Measurements from ENCODE around the gene TMC8. TPM values are rescaled to one million over a fixed set of nuclear protein-coding genes. Genes with fewer than 3 reads are reported as not detected.
"Not testable (repeated sequence)": the region's sequence is repeated elsewhere in the genome, so short reads cannot be mapped to it uniquely, and the experiment has no call there.

Gene TMC8, protein sequence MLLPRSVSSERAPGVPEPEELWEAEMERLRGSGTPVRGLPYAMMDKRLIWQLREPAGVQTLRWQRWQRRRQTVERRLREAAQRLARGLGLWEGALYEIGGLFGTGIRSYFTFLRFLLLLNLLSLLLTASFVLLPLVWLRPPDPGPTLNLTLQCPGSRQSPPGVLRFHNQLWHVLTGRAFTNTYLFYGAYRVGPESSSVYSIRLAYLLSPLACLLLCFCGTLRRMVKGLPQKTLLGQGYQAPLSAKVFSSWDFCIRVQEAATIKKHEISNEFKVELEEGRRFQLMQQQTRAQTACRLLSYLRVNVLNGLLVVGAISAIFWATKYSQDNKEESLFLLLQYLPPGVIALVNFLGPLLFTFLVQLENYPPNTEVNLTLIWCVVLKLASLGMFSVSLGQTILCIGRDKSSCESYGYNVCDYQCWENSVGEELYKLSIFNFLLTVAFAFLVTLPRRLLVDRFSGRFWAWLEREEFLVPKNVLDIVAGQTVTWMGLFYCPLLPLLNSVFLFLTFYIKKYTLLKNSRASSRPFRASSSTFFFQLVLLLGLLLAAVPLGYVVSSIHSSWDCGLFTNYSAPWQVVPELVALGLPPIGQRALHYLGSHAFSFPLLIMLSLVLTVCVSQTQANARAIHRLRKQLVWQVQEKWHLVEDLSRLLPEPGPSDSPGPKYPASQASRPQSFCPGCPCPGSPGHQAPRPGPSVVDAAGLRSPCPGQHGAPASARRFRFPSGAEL
- 26.6 TPM for total RNA-seq
- long read RNA-seq, full-length matches to known transcripts: 6 of 44 reads
- long read RNA-seq, partial matches to known transcripts: 7 of 44 reads
- long read RNA-seq, other reads (novel, unspliced or antisense): 31 of 44 reads

DNA sequence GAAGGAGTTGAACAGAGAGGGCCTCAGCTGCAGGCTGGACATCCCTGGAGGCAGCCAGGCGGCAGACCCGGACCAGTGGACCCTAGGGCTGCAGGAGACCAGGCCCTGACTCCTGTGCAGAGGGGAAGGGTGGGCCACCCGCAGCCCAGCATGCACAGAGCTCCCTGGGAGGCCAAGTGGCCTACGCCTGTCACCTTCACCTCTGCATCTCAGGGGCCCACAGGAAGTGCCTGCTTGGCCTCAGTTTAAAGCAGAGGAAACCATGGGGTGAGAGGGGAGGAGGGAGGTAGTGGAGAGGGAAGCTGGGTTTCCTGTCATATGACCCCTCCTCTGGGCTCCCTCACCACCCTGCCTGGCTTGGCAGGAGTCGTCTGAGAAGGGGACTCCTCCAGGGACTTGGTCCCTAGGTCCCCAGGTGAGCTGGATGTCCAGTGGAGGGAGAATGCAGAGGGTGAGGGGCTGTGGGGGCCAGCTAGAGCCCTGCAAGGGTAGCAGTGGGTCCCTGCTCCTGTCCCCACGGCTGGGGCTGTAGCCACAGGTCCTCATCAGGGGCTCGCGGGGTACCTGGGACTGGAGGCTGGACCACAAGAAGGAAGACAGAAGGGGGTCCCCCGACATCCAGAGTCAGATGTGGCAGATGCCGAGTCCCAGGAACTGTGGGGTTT, at the start of gene TMC8:
Gene TMC8 (plus strand): TSS at position 335 of the 665 bp plus-strand sequence. CDS start 818 bp downstream, outside the sequence.
- intact Hi-C loops (cut with DNase I): no loop called here
- H3K27ac ChIP-seq: peak within 1 kb of the TSS; percentile 86
- TF ChIP-seq, protein P1, sequence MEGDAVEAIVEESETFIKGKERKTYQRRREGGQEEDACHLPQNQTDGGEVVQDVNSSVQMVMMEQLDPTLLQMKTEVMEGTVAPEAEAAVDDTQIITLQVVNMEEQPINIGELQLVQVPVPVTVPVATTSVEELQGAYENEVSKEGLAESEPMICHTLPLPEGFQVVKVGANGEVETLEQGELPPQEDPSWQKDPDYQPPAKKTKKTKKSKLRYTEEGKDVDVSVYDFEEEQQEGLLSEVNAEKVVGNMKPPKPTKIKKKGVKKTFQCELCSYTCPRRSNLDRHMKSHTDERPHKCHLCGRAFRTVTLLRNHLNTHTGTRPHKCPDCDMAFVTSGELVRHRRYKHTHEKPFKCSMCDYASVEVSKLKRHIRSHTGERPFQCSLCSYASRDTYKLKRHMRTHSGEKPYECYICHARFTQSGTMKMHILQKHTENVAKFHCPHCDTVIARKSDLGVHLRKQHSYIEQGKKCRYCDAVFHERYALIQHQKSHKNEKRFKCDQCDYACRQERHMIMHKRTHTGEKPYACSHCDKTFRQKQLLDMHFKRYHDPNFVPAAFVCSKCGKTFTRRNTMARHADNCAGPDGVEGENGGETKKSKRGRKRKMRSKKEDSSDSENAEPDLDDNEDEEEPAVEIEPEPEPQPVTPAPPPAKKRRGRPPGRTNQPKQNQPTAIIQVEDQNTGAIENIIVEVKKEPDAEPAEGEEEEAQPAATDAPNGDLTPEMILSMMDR (IDR thresholded peaks at IDR 0.05): no peak
- peak; percentile 76 for DNase-seq
- ATAC-seq: peak; percentile 32
- H3K9me3 ChIP-seq: no peaks in the 10 kb centered on the region
- H3K4me3 ChIP-seq: peak within 1 kb of the TSS; percentile 93
- peaks cover 57% of the 10 kb centered on the region for H3K4me1 ChIP-seq
- no peaks in the 10 kb centered on the region for H3K27me3 ChIP-seq
- H3K36me3 ChIP-seq: peaks cover 7% of the 10 kb centered on the region

DNA sequence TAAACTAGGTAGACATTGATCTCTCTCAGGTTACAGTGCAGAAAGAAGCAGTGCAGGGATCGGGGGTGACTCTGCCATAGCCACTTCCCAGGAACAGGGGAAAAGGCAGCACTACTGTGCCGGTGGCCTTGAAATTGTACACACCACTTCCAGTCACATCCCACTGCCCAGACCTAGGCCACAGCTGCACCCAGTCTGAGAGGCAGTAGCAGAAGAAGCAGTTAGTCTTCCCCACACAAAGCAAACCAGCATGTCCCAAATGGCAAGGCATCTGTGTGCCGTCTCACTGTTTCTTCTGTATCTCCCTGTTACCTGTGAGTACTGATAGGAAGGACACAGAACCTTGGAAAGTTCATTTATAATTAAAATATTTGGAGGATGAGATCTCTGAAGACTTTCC, 49.0 kb upstream of the TMC8 start:
- H3K9me3 ChIP-seq: no peaks in the 10 kb centered on the region
- H3K36me3 ChIP-seq: peaks cover 82% of the 10 kb centered on the region
- DNase-seq (no peak), ATAC-seq (no peak)
- intact Hi-C loops (cut with DNase I): no loop called here
- H3K27me3 ChIP-seq: no peaks in the 10 kb centered on the region
- no peaks in the 10 kb centered on the region for H3K4me1 ChIP-seq
- no peak overlapping the region for H3K27ac ChIP-seq
- no peak overlapping the region for H3K4me3 ChIP-seq
- TF ChIP-seq, protein P1 (IDR thresholded peaks at IDR 0.05): no peak

DNA sequence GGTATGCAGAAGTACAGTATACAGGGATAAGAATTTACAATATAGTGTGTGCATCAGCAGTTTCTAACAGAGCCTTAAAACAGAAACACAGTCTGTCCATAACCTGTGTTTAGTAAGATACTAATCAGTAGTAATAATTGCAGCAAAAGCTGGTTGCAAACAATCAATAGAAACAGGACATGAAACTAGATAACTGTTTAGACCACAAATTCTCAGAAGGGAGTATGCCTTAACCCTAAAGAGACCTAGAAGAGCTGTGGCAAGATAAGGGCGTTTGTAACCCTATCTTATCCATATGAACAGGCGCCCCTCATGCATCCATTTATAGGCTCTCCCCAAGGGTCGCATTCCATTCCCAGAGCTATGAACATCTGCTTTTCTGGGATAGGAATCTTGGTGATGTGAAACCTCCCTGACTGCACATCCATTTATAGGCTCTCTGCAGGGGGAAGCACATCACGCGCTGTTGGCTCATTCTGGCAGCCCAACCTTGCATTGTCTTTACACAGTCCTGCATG, 48.2 kb upstream of the TMC8 start:
- H3K4me1 ChIP-seq; ATAC-seq; H3K9me3 ChIP-seq; DNase-seq; intact Hi-C loops (cut with DNase I); H3K27ac ChIP-seq; H3K27me3 ChIP-seq; H3K4me3 ChIP-seq: not testable (repeated sequence)
- H3K36me3 ChIP-seq: peaks cover 82% of the 10 kb centered on the region

DNA sequence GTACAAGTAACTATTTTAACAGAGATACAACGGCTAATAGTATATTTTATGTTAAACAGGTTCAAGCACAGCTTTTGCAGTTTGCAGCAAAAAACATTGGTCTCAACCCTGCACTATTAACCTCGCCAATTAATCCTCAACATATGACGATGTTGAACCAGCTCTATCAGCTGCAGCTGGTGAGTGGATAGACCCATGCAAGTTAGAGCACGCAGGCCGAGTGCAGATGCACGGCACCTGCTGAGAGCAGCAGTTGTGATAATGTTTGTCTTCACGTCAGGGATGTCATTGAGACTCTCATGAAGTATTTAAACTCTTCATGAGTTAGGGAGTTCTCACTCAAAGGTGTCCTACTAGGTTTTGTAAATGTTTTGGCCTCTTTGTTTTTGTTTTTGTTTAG, 47.6 kb upstream of the TMC8 start:
- DNase-seq (no peak), ATAC-seq (no peak)
- H3K27ac ChIP-seq: no peak overlapping the region
- no peak overlapping the region for H3K4me3 ChIP-seq
- intact Hi-C loops (cut with DNase I): no loop called here
- no peaks in the 10 kb centered on the region for H3K9me3 ChIP-seq
- no peaks in the 10 kb centered on the region for H3K27me3 ChIP-seq
- peaks cover 82% of the 10 kb centered on the region for H3K36me3 ChIP-seq
- H3K4me1 ChIP-seq: no peaks in the 10 kb centered on the region
- TF ChIP-seq, protein P1 (IDR thresholded peaks at IDR 0.05): no peak

DNA sequence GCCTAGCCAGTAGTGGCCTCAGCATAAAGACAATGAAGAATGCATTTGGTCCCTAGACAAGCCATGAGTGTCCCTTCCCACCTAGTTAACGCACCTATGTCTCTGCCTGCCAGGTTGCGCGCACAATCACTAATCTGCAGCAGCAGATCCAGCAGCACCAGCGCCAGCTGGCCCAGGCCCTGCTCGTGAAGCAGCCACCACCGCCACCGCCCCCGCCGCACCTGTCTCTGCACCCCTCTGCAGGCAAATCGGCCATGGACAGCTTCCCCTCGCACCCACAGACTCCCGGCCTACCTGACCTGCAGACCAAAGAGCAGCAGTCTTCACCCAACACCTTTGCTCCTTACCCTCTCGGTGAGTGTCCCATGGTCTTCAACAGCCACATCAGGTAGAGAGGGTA, 43.8 kb upstream of the TMC8 start:
- DNase-seq (no peak), ATAC-seq (no peak)
- Histone ChIP-seq H3K27me3 (no peaks in the 10 kb centered on the region), H3K4me1 (no peaks in the 10 kb centered on the region), H3K36me3 (peaks cover 83% of the 10 kb centered on the region), H3K27ac (no peak overlapping the region), H3K9me3 (no peaks in the 10 kb centered on the region), H3K4me3 (no peak overlapping the region)
- TF ChIP-seq, protein P1 (IDR thresholded peaks at IDR 0.05): no peak
- intact Hi-C loops (cut with DNase I): no loop called here
